Measurements from ENCODE around the gene HRG. TPM values are rescaled to one million over a fixed set of nuclear protein-coding genes. Genes with fewer than 3 reads are reported as not detected.

The HRG gene
- total and polyA plus RNA-seq, 3 experiments from 2014 or later: not detected

DNA sequence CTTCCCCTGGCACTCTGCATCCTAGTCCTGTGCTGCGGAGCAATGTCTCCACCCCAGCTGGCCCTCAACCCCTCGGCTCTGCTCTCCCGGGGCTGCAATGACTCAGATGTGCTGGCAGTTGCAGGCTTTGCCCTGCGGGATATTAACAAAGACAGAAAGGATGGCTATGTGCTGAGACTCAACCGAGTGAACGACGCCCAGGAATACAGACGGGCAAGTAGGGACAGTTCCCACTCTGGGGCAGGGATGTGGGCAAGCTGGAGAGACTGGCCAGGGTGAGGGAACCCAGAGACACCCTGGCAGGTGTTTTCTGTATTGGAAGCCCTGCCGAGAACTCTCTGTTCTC, 25.4 kb upstream of the HRG start:
- no peaks in the 10 kb centered on the region for H3K27me3 ChIP-seq (ENCODE audit: insufficient read depth, low read length, poor library complexity, severe bottlenecking)
- no peak overlapping the region for H3K27ac Mint-ChIP-seq
- peaks cover 3 to 55% of the 10 kb centered on the region in 2 donors for H3K27me3 Mint-ChIP-seq
- no peaks in the 10 kb centered on the region for H3K9me3 ChIP-seq (ENCODE audit: low read length)
- no peaks in the 10 kb centered on the region for H3K4me1 Mint-ChIP-seq
- no peak overlapping the region for H3K4me3 Mint-ChIP-seq
- no peaks in the 10 kb centered on the region for H3K4me1 ChIP-seq (ENCODE audit: insufficient read depth, low read length)
- no peaks in the 10 kb centered on the region for H3K9me3 Mint-ChIP-seq
- no peaks in the 10 kb centered on the region for H3K36me3 Mint-ChIP-seq
- ChIA-PET POLR2A (no interaction called here), CTCF (no interaction called here)
- H3K4me3 ChIP-seq (ENCODE audit: low read length): no peak overlapping the region
- H3K36me3 ChIP-seq (ENCODE audit: insufficient read depth, low read length): no peaks in the 10 kb centered on the region
- no peak for DNase-seq
- no peak overlapping the region for H3K27ac ChIP-seq (ENCODE audit: low read depth, low read length)

DNA sequence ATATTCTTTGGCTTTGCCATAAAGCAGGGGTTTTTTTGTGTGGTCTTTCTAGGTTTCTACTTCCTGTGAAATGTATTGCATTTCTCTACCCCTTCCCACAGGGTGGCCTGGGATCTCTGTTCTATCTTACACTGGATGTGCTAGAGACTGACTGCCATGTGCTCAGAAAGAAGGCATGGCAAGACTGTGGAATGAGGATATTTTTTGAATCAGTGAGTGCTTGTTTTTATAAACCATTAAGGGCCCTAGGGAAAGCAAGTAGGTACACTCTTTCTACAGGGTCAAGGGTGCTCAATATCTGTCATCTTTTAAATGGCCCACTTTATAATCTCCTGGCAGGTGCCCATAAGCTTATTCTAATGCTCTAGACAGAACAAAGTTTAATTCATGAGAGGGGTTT, 24.9 kb upstream of the HRG start:
- H3K4me3 Mint-ChIP-seq: no peak overlapping the region

DNA sequence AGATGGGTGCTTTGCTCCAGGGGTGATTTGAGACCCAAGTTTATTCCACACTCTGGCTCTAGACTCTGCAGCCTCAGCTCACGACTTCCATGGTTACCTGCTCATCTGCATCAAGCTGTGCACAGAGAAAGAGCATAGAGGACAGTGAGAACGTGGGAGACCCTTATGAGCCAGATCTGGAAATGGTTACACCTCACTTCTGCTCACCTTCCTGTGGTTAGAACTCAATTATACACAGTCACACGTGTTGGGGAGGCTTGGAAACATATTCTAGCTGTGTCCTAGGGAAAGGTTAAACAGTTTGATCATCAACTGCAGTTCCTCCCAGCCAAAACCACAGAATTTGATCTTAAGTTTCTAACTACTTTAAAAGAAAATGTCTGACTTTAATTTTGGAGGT, 23.8 kb upstream of the HRG start:
- POLR2A ChIA-PET: no interaction called here
- H3K36me3 ChIP-seq (ENCODE audit: insufficient read depth, low read length): no peaks in the 10 kb centered on the region
- no peak overlapping the region for H3K4me3 Mint-ChIP-seq
- H3K27ac ChIP-seq (ENCODE audit: low read depth, low read length): no peak overlapping the region
- H3K4me1 ChIP-seq (ENCODE audit: insufficient read depth, low read length): no peaks in the 10 kb centered on the region
- no peaks in the 10 kb centered on the region for H3K27me3 ChIP-seq (ENCODE audit: insufficient read depth, low read length, poor library complexity, severe bottlenecking)
- H3K36me3 Mint-ChIP-seq: no peaks in the 10 kb centered on the region
- no peaks in the 10 kb centered on the region for H3K4me1 Mint-ChIP-seq
- CTCF ChIA-PET: interaction anchor here (1.3 kb wide), 1 partner anchor 28 kb away, joined by 3 read pairs; no protein-coding TSS in a partner anchor
- no peaks in the 10 kb centered on the region for H3K9me3 Mint-ChIP-seq
- no peak overlapping the region for H3K4me3 ChIP-seq (ENCODE audit: low read length)
- no peaks in the 10 kb centered on the region for H3K9me3 ChIP-seq (ENCODE audit: low read length)
- no peak overlapping the region for H3K27ac Mint-ChIP-seq
- no peak for DNase-seq
- H3K27me3 Mint-ChIP-seq: peaks cover 3 to 51% of the 10 kb centered on the region in 2 donors

More for the DNA sequence above, 24.9 kb upstream of the HRG start:
- Mint-ChIP-seq H3K36me3 (no peaks in the 10 kb centered on the region), H3K27ac (no peak overlapping the region), H3K27me3 (peaks cover 3 to 56% of the 10 kb centered on the region in 2 donors), H3K4me1 (no peaks in the 10 kb centered on the region), H3K9me3 (no peaks in the 10 kb centered on the region)
- DNase-seq: no peak
- Histone ChIP-seq H3K4me3 (ENCODE audit: low read length) (no peak overlapping the region), H3K27ac (ENCODE audit: low read depth, low read length) (no peak overlapping the region), H3K9me3 (ENCODE audit: low read length) (no peaks in the 10 kb centered on the region), H3K27me3 (ENCODE audit: insufficient read depth, low read length, poor library complexity, severe bottlenecking) (no peaks in the 10 kb centered on the region), H3K36me3 (ENCODE audit: insufficient read depth, low read length) (no peaks in the 10 kb centered on the region), H3K4me1 (ENCODE audit: insufficient read depth, low read length) (no peaks in the 10 kb centered on the region)
- POLR2A ChIA-PET: no interaction called here
- CTCF ChIA-PET: interaction anchor here (1.3 kb wide), 1 partner anchor 27 kb away, joined by 3 read pairs; no protein-coding TSS in a partner anchor

DNA sequence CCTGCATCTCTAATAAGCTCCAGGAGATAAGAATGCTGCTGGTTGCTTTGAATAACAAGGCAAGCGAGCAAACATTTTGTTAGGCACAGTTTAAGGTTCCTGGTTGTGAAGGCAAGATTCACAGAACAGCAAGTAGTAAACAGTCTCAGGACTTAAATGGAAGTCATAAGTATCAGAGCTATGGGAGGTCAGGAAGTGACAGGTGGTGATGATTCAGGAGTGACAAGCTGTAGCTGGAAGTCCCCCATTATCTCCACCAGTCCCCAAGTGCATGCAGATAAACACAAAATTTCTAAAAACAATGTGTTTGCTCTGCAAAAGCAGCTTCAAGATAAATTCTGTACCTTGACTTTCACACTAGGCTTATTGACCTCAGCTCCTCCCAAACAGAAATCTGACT, 22.3 kb upstream of the HRG start:
- POLR2A ChIA-PET: no interaction called here
- Mint-ChIP-seq H3K27ac (peak overlapping the region in 1 of 8 donors; percentile 10), H3K36me3 (no peaks in the 10 kb centered on the region), H3K4me3 (no peak overlapping the region), H3K27me3 (peaks cover 0 to 47% of the 10 kb centered on the region in 2 donors), H3K4me1 (no peaks in the 10 kb centered on the region), H3K9me3 (no peaks in the 10 kb centered on the region)
- CTCF ChIA-PET: no interaction called here
- Histone ChIP-seq H3K9me3 (ENCODE audit: low read length) (no peaks in the 10 kb centered on the region), H3K36me3 (ENCODE audit: insufficient read depth, low read length) (no peaks in the 10 kb centered on the region), H3K4me3 (ENCODE audit: low read length) (no peak overlapping the region), H3K27ac (ENCODE audit: low read depth, low read length) (no peak overlapping the region), H3K27me3 (ENCODE audit: insufficient read depth, low read length, poor library complexity, severe bottlenecking) (no peaks in the 10 kb centered on the region), H3K4me1 (ENCODE audit: insufficient read depth, low read length) (no peaks in the 10 kb centered on the region)
- no peak for DNase-seq

DNA sequence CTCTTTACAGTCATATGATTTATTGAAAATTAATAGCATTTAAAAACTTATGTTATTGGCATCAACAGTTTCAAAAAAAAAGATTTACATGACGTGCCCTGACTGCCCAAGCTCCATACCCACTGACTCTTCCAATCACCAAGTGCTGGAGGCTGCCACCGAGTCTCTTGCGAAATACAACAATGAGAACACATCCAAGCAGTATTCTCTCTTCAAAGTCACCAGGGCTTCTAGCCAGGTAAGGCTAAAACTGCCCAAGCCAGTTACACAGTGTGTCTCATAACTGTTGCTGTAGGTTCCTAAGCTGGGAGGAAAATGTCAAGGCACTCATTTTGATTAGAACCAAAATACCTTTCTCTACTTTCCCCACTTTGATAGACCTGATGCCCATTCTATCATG, 21.1 kb upstream of the HRG start:
- no peak overlapping the region for H3K27ac Mint-ChIP-seq
- ChIA-PET POLR2A (no interaction called here), CTCF (no interaction called here)
- no peaks in the 10 kb centered on the region for H3K27me3 ChIP-seq (ENCODE audit: insufficient read depth, low read length, poor library complexity, severe bottlenecking)
- H3K27me3 Mint-ChIP-seq: peaks cover 0 to 50% of the 10 kb centered on the region in 2 donors
- H3K4me1 ChIP-seq (ENCODE audit: insufficient read depth, low read length): no peaks in the 10 kb centered on the region
- H3K4me1 Mint-ChIP-seq: no peaks in the 10 kb centered on the region
- H3K36me3 Mint-ChIP-seq: no peaks in the 10 kb centered on the region
- H3K4me3 Mint-ChIP-seq: no peak overlapping the region
- DNase-seq: no peak
- H3K9me3 Mint-ChIP-seq: no peaks in the 10 kb centered on the region
- no peaks in the 10 kb centered on the region for H3K9me3 ChIP-seq (ENCODE audit: low read length)
- no peak overlapping the region for H3K4me3 ChIP-seq (ENCODE audit: low read length)
- H3K36me3 ChIP-seq (ENCODE audit: insufficient read depth, low read length): no peaks in the 10 kb centered on the region
- H3K27ac ChIP-seq (ENCODE audit: low read depth, low read length): no peak overlapping the region

DNA sequence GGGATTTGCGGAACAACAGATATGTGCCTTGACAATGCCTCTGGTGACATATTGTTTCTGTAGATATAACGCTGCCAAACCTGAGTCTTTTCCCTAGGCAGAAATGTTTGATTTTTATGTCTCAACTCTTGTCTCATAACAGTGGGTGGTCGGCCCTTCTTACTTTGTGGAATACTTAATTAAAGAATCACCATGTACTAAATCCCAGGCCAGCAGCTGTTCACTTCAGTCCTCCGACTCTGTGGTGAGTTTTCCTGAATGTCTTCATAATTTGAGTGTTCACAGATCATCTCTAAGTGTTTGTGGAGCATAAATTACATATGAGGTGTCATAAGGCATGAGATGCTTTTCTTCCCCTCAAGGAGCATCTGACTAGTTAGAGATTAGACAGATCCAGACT, 19.7 kb upstream of the HRG start:
- no peak for DNase-seq
- H3K4me3 Mint-ChIP-seq: no peak overlapping the region
- Histone ChIP-seq H3K9me3 (ENCODE audit: low read length) (no peaks in the 10 kb centered on the region), H3K27me3 (ENCODE audit: insufficient read depth, low read length, poor library complexity, severe bottlenecking) (no peaks in the 10 kb centered on the region), H3K27ac (ENCODE audit: low read depth, low read length) (no peak overlapping the region), H3K36me3 (ENCODE audit: insufficient read depth, low read length) (no peaks in the 10 kb centered on the region), H3K4me1 (ENCODE audit: insufficient read depth, low read length) (no peaks in the 10 kb centered on the region), H3K4me3 (ENCODE audit: low read length) (no peak overlapping the region)
- no peaks in the 10 kb centered on the region for H3K4me1 Mint-ChIP-seq
- no peak overlapping the region for H3K27ac Mint-ChIP-seq
- POLR2A ChIA-PET: no interaction called here
- no peaks in the 10 kb centered on the region for H3K9me3 Mint-ChIP-seq
- CTCF ChIA-PET: no interaction called here
- peaks cover under 1 to 49% of the 10 kb centered on the region in 2 donors for H3K27me3 Mint-ChIP-seq
- H3K36me3 Mint-ChIP-seq: no peaks in the 10 kb centered on the region

DNA sequence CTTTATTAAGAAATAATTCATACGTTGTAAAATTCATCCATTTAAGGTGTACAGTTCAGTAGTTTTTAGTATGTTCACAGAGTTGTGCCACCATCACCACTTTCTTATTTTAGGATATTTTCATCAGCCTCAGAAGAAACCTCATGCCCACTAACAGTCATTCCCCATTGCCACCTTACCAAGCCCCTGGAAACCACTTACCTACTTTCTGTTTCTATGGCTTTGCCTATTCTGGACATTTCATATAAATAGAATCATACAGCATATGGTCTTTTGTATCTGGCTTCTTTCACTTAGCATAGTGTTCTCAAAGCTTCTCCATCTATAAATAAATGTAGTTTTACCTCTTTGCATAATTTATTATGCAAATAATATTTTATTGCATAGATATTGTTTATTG, 19.0 kb upstream of the HRG start:
- Mint-ChIP-seq H3K27ac (no peak overlapping the region), H3K4me3 (no peak overlapping the region), H3K4me1 (no peaks in the 10 kb centered on the region), H3K27me3 (peaks cover 3 to 50% of the 10 kb centered on the region in 2 donors), H3K9me3 (no peaks in the 10 kb centered on the region), H3K36me3 (no peaks in the 10 kb centered on the region)
- no peaks in the 10 kb centered on the region for H3K9me3 ChIP-seq (ENCODE audit: low read length)
- no peak overlapping the region for H3K4me3 ChIP-seq (ENCODE audit: low read length)
- no peak overlapping the region for H3K27ac ChIP-seq (ENCODE audit: low read depth, low read length)
- ChIA-PET CTCF (no interaction called here), POLR2A (no interaction called here)
- H3K27me3 ChIP-seq (ENCODE audit: insufficient read depth, low read length, poor library complexity, severe bottlenecking): no peaks in the 10 kb centered on the region
- DNase-seq: no peak
- no peaks in the 10 kb centered on the region for H3K4me1 ChIP-seq (ENCODE audit: insufficient read depth, low read length)
- H3K36me3 ChIP-seq (ENCODE audit: insufficient read depth, low read length): no peaks in the 10 kb centered on the region

DNA sequence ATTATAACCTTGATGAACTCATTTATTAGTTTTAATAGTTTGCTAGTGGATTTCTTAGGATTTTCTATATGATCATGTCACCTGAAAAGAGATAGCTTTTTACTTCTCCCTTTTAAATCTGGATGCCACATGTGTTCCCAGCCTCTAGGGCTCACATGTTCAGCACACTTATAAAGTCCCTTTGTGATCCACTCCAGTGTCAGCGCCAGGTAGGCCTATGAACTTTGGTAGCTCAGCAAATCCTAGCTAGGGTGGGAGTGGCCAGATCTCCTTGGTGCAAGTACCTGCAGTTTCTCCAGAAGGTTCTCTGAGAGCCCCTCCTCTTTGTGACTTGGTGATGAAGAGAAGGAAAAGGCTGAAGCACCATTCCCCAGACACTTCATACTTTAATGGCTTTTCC, 17.0 kb upstream of the HRG start:
- H3K27me3 ChIP-seq (ENCODE audit: insufficient read depth, low read length, poor library complexity, severe bottlenecking): peaks cover 4% of the 10 kb centered on the region
- no peak overlapping the region for H3K4me3 Mint-ChIP-seq
- H3K4me3 ChIP-seq (ENCODE audit: low read length): no peak overlapping the region
- no peaks in the 10 kb centered on the region for H3K36me3 ChIP-seq (ENCODE audit: insufficient read depth, low read length)
- peaks cover 3 to 54% of the 10 kb centered on the region in 2 donors for H3K27me3 Mint-ChIP-seq
- DNase-seq: no peak
- H3K36me3 Mint-ChIP-seq: no peaks in the 10 kb centered on the region
- no peak overlapping the region for H3K27ac ChIP-seq (ENCODE audit: low read depth, low read length)
- CTCF ChIA-PET: interaction anchor here (1.8 to 2.5 kb wide), 2 partner anchors 32 to 34 kb away, joined by 5 to 6 read pairs; no protein-coding TSS in a partner anchor
- H3K9me3 Mint-ChIP-seq: no peaks in the 10 kb centered on the region
- no peaks in the 10 kb centered on the region for H3K9me3 ChIP-seq (ENCODE audit: low read length)
- POLR2A ChIA-PET: no interaction called here
- no peak overlapping the region for H3K27ac Mint-ChIP-seq
- H3K4me1 Mint-ChIP-seq: no peaks in the 10 kb centered on the region
- no peaks in the 10 kb centered on the region for H3K4me1 ChIP-seq (ENCODE audit: insufficient read depth, low read length)

DNA sequence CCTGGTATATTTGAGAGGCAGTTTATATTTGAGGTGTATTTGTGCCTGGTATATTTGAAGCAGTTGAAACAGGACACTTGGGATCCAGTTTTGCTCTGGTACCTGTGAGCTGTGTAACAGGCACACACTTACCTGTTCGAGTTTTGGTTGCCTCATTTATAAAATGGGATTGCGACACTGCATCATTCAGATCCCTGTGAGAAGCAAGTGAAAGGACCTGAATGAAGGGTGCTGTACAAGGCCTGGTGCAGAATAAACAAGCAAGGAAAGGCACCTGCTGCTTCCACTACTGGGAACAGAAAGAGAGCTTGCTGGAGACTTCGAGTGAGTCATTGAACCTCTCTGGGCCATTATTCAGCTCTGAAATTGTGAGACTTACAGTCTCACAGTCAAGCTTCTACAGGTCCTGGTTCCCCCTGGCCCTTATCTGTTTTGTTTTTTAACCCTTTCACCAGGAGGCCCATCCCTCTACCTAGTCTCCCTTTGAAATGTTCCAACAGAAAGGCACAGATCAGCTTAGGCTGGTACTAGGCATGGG, 14.1 kb upstream of the HRG start:
- Mint-ChIP-seq H3K4me1 (no peaks in the 10 kb centered on the region), H3K27ac (no peak overlapping the region), H3K4me3 (no peak overlapping the region), H3K9me3 (no peaks in the 10 kb centered on the region), H3K36me3 (no peaks in the 10 kb centered on the region), H3K27me3 (peaks cover 3 to 39% of the 10 kb centered on the region in 2 donors)
- Histone ChIP-seq H3K4me3 (ENCODE audit: low read length) (no peak overlapping the region), H3K27me3 (ENCODE audit: insufficient read depth, low read length, poor library complexity, severe bottlenecking) (peaks cover 4% of the 10 kb centered on the region), H3K27ac (ENCODE audit: low read depth, low read length) (no peak overlapping the region), H3K9me3 (ENCODE audit: low read length) (no peaks in the 10 kb centered on the region), H3K4me1 (ENCODE audit: insufficient read depth, low read length) (no peaks in the 10 kb centered on the region), H3K36me3 (ENCODE audit: insufficient read depth, low read length) (no peaks in the 10 kb centered on the region)
- ChIA-PET POLR2A (no interaction called here), CTCF (no interaction called here)
- no peak for DNase-seq

Data from CD8-positive, alpha-beta memory T cell (primary cell).